ENCODE measurements around the gene NFATC2.

- no peak for TF ChIP-seq POLR2AphosphoS5 (IDR thresholded peaks at IDR 0.05; ENCODE audit: low read depth, low read length)
- no peak for TF ChIP-seq REST (IDR thresholded peaks at IDR 0.05; ENCODE audit: insufficient read depth in 1 of 2, low read depth in 2 of 2, low read length in 2 of 2)
- no peak for TF ChIP-seq TAF1 (IDR thresholded peaks at IDR 0.05; ENCODE audit: borderline replicate concordance, insufficient read depth, low read length)
- no peak for TF ChIP-seq SIN3A (IDR thresholded peaks at IDR 0.05; ENCODE audit: borderline replicate concordance, insufficient read depth, low read length)
- TF ChIP-seq FOXP2 (optimal IDR thresholded peaks at IDR 0.05; ENCODE audit: borderline replicate concordance, extremely low read depth, extremely low read length, insufficient read depth): no peak
Measured at GRCh38 chr20:51573576-51574243, 31.2 kb upstream of the NFATC2 start.

Data from PFSK-1 (cell line).